Endothelial cell of hepatic sinusoid (primary cell): Measurements from ENCODE around the gene ANO3.
"Not testable (repeated sequence)": the region's sequence is repeated elsewhere in the genome, so short reads cannot be mapped to it uniquely, and the experiment has no call there.

Source experiments
- in situ Hi-C: cut with HindIII; loops from 2 replicates; pipeline ENCODE4 v1.10.0; 2017; ENCODE audit warnings: low sequenced_read_pairs

Gene ANO3

DNA sequence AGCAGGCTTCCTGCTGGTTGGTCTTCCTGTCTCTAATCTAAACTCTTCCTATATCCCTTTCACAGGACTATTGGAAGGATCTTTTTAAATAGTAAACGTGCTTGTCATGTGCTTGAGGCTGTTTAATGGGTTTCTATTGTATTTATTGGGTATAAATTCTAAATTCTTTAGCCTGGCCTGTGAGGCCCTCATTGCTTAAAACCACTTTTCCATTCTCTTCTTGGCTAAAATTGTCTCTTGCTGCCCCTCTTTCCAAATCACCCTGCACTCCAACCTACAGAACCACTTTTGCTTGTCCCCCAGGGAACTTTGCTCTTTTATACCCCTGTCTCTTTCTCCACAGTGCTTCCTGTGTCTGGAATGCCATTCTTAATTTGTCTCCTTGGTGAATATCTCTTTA is 286.5 kb downstream of the ANO3 start:
- in situ Hi-C loops, result no loop called here

DNA sequence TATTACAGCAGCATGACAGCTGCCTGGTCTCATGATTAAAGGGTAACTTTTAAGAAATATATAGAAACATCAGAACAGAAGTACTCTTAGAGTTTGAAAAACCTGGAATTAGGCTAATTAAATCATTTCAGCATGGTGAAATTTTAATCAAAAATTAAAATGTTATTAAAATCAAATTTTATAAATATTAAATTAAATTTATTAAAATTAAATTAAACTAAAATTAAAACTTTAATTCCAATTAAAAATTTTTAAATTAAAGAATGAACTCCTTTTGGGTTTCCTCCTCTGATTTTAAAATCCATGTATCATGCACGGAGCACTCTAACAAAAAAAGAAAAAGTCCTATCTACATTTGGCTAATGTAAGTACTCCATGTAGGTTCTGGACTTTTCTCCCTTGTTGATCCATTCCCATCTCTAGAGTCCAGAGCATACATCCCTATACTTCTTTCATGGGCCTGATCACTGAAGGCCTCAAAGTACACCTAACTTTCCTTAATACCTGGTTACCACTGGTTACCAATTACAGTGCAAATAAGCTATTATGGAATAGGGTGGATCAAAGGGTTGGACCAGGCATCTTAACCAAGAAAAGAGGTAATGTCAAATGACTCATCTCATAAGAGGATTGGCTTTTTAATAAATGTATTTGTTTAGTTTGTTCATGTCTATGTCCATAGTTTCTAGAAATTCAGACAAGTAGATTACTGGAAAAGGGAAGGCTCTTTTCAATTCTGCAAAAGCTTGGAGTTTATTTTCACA is 288.5 kb downstream of the ANO3 start:
- in situ Hi-C loops, result no loop called here

DNA sequence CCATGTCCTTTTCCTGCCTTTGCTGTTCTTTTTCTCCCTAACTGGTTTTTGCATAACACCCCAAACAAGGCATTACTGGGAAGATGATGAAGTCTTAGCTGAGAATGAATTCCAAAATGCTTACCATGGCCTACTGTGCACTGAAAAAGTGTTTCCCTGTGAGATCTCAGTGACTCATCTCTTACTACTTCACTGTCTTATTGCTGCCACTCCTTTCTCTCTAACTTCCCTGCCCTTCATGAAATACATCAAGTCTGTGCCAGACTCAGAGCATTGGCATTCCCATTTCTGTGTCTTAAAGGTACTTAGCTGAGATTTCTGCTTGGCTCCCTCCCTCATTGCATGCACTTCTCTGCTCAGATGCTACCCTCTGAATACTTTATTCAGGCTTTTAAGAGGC is 289.2 kb downstream of the ANO3 start:
- in situ Hi-C loops, result no loop called here

DNA sequence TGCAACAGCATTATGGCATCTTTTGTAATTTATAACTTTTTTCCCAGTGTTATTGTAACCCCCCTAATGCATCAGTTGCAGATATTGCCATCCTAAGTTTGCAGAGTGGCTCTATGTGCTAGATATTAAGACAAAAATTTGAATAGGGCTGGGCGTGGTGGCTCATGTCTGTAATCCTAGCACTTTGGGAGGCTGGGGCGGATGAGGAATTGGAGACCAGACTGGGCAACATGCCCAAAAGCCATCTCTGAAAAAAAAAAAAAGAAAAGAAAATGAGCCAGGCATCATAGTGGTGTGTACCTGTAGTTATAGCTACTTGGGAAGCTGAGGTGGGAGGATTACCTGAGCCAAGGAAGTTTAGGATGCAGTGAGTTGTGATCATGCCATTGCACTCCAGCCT is 290.3 kb downstream of the ANO3 start:
- in situ Hi-C loops, result no loop called here

DNA sequence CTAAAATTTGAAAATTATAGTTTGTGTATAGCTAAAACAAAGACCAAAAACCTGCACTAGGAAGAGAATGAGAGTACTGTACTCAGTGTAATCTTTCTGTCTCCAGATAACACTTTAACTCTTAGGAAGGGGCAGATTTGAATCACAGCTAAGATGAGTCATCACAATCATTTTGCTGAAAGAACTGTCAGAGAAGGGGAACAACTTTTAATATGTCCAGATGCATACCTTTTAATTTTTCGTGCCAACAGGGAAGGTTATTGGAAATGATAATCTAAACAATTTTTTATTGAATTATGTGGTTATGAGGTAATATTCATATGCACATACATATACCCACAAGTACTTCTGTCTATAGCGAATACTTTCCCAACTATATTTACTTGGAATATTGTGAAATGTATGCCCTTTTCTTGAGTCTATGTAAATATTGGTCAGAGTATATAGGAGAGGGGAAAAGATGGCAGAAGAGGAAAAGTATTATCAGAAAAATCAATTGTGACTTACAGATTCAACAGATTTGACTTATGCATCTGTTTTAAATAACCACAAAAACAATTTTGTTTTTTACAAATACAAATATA is 291.2 kb downstream of the ANO3 start:
- in situ Hi-C loops, result no loop called here

DNA sequence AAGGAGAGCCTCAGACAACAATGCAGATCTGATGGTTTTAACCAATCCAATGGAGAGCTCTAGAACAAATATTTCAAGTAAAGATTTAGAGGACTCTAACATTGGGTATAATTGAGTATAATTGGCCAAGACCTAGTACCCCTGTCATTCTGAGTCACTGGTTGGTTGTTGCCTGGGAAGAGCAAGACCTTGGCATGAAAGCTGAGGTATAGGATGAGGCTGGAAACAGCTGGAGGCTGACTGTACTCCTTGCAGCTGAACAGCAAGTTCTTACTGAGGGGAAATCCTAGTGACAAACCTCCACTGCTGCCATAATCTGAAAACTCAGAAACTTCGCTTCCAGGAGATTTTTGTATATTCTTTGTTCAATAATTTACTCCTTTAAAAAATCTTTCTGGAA is 294.4 kb downstream of the ANO3 start:
- in situ Hi-C loops, result no loop called here

DNA sequence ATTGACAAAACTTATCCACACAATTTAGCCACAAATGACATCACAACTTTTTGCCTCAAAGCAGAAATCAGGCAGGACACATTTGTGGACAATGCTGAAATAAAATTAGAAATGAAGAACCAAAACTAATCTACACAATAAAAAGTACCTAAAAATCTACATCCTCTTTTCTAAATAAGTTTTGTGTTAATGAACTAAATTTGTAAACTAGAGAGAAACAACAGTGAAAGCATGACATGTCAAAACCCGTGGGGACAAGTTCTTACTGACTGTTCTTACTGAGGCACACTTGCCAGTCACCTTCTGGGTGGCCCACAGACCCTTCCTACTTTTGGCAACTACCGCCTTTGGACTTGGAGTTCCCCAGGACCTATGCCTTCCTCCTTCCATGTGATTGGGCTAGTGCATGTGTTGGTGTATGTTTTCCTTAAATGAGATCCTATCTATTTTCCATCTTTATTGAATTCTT is 300.8 kb downstream of the ANO3 start:
- in situ Hi-C loops, result no loop called here

DNA sequence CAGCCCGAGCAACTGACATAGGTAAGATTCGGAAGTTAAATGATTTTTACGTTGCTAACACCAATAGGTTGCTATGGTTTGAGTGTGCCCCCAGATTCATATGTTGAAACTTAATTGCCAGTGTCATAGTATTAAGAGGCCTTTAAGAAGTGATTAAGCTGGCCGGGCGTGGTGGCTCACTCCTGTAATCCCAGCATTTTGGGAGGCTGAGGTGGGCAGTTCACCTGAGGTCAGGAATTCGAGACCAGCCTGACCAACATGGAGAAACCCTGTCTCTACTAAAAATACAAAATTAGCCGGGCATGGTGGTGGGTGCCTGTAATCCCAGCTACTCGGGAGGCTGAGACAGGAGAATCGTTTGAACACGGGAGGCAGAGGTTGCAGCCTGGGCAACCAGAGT is 311.4 kb downstream of the ANO3 start:
- in situ Hi-C loops, result not testable (repeated sequence)

DNA sequence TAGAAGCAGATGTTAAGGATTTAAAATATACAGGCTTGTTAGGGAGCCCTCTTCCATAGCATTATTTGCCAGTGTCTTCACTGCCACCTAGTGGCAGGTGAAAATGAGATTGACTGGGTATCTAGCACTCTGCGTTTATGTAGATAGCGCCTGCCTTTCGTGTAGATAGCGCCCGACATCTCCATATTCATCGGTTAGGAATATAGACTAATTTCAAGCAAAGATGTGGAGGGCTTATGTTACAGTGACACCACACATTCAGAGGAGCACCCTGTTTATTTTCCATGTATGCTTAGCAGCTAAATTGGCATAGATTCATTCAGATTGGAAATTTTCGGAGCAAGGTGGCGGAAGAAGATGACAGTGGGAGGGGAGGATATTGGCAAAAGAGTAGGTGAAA is 318.0 kb downstream of the ANO3 start:
- in situ Hi-C loops, result no loop called here

DNA sequence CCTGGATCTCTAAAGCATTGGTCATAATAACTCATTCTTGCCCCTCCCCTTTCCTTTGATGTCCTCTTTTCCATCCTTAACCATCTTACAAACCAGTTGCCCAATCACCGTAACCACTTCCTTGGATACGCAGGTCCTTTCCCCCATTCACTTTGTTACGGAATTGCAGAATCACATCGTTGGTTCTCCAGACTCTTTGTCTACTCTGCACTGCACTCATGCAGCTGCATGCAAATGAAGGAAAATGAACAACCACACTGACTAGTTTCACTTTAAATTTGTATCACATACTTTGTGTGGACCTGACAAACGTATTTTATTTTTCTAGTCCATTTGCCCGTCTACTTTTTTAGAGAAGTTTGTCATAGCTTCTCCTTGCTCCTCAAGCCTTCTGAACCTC is 320.0 kb downstream of the ANO3 start:
- in situ Hi-C loops, result no loop called here

DNA sequence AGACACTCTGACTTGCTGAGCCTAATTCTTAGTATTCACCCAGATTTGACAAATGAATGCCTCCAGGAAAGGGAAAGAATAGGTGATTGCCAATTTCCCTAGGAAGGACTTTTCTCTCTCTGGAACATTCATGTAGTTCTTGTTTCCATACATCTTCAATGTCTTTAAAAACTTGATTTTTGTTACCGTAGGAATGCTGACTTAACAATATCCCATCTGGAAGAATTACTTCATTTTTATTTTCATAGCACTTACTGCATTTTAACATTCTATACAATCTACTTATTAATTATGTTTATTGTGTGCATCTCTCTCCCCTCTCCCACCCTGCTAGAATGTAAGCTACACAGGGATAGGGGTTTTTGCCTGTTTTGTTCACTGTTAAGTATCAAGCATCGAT is 323.4 kb downstream of the ANO3 start:
- in situ Hi-C loops, result no loop called here

DNA sequence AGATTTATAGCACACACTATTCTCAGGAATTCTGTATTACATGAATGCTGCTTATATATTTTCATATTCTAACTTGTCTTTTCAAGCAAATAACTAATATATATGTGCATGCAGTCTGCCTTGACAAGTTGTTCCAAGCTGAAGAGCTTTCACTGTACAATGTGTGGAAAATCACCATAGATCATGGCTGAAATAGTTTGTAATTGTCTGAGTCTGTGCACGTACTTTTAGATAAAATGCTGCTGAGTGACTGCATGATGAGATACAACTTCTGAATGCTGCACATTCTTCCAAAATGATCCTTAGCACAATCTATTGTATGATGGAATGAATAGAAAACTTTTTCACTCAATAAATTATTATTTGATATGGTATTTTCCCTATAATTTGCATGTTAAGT is 331.0 kb downstream of the ANO3 start:
- in situ Hi-C loops, result no loop called here

DNA sequence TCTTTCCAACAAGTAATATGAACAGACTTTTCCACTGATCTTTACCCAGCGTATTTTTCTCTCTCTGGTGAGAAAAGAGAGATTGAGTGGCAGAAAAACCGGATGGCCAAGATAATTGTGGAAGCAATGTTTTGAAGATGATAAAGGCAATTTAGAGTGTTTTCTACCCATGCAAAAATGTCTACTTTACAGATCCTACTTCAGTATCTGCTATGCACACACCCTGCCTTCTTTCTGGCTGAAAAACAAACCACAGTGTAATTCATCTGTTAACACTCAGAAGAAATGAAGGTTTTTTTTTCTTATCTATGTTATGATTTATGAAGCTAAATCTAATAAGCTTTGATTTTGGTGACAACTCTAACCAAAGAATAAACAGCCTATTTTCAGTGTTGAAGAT is 333.1 kb downstream of the ANO3 start:
- in situ Hi-C loops, result no loop called here

DNA sequence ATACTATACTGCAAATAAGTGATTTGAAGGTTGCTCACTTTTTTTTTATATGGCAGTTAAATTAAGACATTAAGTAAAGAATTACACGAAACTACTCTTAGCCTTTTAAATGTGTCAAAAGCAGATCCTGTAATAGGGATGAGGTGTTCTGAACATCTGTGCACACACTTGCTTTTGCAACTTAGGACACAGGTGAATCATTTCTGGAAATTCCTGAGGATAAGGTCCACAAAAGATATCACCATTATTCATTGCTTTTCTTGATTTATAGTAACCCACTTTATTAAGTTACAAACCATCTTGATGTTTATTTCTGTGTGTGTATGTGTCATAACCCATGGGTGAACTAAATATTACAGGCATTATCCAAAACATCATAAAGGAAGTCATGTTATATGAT is 334.0 kb downstream of the ANO3 start:
- in situ Hi-C loops, result no loop called here

DNA sequence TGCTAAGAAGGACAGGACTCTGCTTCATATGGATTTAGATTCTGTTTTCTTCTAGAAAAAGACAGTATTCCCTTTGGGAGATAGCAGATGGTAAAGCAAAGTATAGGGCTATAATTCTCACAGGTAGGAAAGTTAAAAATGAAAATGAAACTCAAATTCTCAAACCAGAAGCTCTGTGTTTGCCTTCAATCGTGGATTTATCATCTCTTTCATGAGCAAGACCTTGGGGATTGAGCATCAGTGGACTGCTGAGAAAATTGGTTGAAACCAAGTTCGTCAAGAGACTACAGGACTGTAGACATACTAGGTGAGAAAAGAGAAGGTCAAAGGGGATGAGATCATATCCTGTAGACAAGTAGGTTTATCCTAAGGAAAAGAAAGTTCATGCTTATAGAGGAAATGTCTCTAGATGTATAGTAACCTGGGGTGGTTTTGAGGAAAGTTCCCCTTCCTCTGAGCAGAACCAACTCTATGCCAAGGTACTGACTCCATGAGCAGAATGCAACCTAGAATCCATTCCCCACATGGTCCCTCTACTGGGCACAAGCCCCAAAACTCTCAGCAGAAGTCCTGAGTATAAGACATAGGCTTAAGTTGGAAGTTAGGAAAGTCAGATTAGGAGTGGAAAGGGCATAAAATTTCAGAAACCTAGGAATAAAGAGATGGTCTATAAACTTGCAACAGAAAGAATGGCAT is 343.5 kb downstream of the ANO3 start:
- in situ Hi-C loops, result no loop called here

DNA sequence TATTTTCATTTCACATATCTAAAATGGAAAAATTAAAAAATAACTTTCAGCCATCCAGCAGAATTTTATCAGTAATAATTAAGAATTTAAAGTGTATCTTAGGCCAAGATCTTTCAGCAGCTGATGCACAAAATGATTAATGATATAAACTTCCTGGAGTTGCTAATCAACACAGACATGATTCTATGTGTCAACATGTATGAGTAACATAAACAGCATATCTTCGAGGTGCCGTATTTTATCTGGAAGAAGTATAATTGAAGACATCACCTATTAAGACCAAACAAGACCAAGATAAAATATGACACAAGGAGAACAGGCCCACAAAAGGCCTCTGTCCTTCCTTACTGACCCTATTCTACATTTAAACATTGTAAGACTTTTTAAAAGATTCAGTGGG is 344.7 kb downstream of the ANO3 start:
- in situ Hi-C loops, result no loop called here

DNA sequence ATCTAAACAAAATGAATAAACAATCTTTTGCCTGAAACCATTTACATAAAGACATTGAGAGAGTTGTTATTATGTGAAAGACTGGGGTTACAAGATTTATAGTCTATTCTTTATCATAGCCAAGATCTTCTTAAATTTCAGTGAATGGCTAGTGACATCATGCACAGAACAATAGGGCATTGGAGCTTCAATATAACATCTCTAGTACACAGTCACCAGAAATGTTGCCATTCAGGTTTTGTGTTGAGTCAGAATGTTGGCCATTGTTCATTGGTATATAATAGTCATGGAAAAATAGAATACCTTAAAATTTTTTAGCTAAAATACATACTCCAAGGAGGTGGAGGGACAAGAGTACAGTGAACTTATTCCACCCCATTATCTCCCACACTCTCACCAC is 345.6 kb downstream of the ANO3 start:
- in situ Hi-C loops, result no loop called here

DNA sequence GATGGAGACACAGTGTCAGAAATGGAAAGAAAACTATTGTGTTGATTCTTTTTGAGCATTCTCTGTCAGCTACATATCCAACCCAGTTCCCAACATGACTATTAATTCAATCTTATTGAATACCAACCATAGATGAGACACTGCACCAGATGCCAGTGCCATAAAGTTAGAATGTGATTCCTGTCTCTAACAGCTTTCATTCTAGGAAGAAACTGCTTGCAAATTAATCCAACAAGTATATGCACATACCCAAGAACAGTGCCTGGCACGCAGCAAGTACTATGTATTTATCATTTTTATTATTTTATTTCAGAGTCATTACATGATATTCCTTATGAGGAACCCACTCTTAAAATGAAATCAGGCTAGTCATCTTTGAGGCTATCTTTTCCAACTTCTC is 355.4 kb downstream of the ANO3 start:
- in situ Hi-C loops, result no loop called here

DNA sequence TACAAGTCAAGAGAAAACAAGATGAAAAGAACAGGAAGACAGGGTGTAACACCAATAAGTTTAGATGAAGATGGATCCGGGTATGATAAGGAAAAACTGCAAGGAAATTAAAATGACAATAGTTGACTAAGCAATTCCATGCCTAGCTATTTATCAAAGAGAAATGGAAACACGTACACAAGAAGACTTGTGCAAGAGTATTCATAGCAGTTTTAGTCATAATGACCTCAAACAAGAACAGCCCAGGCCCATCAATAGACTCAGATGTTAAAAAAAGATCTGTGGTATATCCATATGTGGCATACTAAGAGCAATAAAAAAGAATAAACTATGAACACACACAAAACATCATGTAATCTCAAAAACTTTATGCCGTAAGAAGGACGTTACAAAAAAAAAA is 356.8 kb downstream of the ANO3 start:
- in situ Hi-C loops, result no loop called here

DNA sequence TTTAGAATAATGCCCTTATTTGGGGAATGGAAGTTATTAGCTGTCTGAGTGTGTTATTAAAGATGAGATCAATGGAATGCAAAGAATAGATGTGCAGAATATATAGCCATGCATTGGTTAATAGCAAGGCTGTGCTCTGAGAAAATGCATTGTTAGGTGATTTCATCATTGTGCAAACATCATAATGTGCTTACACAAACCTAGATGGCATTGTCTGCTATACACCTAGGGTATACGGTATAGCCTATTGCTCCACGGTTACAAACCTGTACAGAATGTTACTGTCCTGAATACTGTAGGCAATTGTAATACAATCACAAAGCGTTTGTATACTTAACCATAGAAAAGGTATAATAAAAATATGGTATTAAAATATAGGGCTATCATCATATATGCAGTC is 364.4 kb downstream of the ANO3 start:
- in situ Hi-C loops, result no loop called here

DNA sequence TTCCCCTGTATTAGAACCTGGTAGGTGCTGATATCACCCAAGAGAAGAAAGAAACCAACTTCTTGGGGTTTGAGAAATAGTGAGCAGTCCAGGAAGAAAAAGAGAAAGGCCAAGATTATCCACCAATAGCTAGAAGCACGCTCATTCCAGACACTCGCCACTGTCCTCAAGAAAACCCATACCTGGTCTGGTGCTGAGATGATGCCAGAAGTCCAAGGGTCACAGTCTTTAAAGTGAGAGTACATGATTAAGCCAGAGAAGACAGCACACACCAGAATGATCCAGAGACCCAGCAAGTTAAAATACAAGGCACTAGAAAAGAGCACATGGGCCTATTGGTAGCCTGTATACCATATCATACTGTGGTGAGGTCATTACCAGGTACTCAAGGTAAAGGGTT is 366.3 kb downstream of the ANO3 start:
- in situ Hi-C loops, result no loop called here

DNA sequence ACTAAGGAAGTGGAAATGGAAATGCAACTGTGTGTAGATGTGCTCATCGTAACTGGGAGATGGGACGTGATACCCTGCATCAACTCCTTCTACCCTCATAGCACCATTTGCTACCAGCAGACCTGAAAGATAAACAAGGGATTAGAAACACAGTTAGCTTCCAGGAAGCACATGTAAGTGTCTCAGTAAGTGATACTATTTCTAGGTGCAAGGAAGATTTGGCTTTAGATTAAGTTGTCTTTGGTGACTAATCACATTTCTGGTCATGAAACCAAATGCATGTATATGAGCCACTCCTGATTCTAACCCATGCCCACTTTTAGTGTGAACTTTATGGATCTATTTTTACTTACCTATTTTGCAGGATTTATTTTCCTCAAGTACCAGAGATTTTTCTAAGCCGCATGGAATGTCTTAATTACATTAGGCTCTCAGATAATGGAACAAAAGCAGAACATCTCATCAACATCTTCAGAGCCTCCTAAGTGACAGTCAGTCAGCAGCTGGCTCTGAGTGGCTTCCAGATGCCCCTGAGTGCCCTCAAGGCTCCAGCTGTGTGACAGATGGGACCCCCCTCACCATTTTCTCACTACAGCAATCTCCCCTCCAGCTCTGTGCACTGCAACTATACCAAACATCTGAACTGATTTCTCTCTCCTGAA is 368.8 kb downstream of the ANO3 start:
- in situ Hi-C loops, result no loop called here
